K562 (cell line): ENCODE results near the gene MSI1. TPM values are rescaled to one million over a fixed set of nuclear protein-coding genes. Genes with fewer than 3 reads are reported as not detected.

ENCODE experiments used
- ATAC-seq: fragments of 200-7000 bp; cut with Tn5 transposase; 3 replicates; pipeline ENCODE4 v1.9.1; 2020; ENCODE audit warnings: moderate library complexity
- BruUV-seq: library from RNA; stranded (reverse); fragments of 400-500 nt; replicated peaks from 2 replicates; lab custom pipeline; 2021; lab: Mats Ljungman, UMichigan
- CTCF ChIA-PET: fragments of 300-600 bp; formaldehyde crosslinking; extraction: SDS; loops from one replicate; lab custom pipeline; 2021; ENCODE audit warnings: low intra/inter-chr PET ratio; lab: Yijun Ruan, JAX
- POLR2A ChIA-PET: fragments of 300-600, 350-650 bp; sonication (Branson Sonifier 250); formaldehyde crosslinking; extraction: SDS; loops from one replicate; lab custom pipeline; 2021; ENCODE audit warnings: antibody characterized with exemption, inconsistent platforms; lab: Yijun Ruan, JAX
- DNase-seq, 4 experiments: peaks; one replicate each; pipeline versions ENCODE4 v3.0.0 to v3.0.0-alpha.2; 2011 to 2018; ENCODE audit warnings: low spot score in 3 of 4, mixed read lengths in 3 of 4; ENCODE audit errors: extremely low read depth in 1 of 4
- FAIRE-seq: peaks from 2 replicates; lab custom pipeline; 2011; peaks lifted over from hg19 to GRCh38; lab: Jason Lieb, UNC
- H2AFZ ChIP-seq: 2 replicates; pipeline ENCODE4 v1.6.0; 2011; ENCODE audit warnings: low read depth, low read length, control low read depth, inconsistent platforms
- H3K27ac ChIP-seq: fragments of 200-600 bp; 3 replicates; pipeline ENCODE4 v1.8.0; 2011; ENCODE audit warnings: low read depth, mild to moderate bottlenecking, control low read depth, inconsistent platforms, low read length, moderate library complexity, mixed read lengths; ENCODE audit errors: extremely low read depth
- H3K27me3 ChIP-seq, 2 experiments: fragments of 300-600 bp in 1 of 2; 2 replicates in 1 of 2; 3 replicates in 1 of 2; pipeline versions ENCODE4 v1.6.0 to v1.8.0; 2011; ENCODE audit warnings: inconsistent platforms in 2 of 2, low read length in 2 of 2, mild to moderate bottlenecking in 1 of 2, mixed read lengths in 1 of 2, moderate library complexity in 1 of 2; ENCODE audit not compliant: control insufficient read depth in 2 of 2, insufficient read depth in 2 of 2
- H3K36me3 ChIP-seq: fragments of 300-600 bp; 3 replicates; pipeline ENCODE4 v1.8.0; 2011; ENCODE audit warnings: mild to moderate bottlenecking, low read length, inconsistent platforms; ENCODE audit not compliant: control insufficient read depth, insufficient read depth
- H3K4me1 ChIP-seq, 2 experiments: fragments of 200-600 bp in 1 of 2; replicated peaks in 1 of 2; 2 replicates in 1 of 2; 3 replicates in 1 of 2; pipeline versions ENCODE4 v1.5.1 to v1.8.0; 2011; ENCODE audit warnings: inconsistent platforms in 2 of 2, low read length in 2 of 2, mild to moderate bottlenecking in 1 of 2, mixed read lengths in 1 of 2, moderate library complexity in 1 of 2; ENCODE audit not compliant: control insufficient read depth in 2 of 2, insufficient read depth in 2 of 2
- H3K4me2 ChIP-seq: 2 replicates; pipeline ENCODE4 v1.6.1; 2011; ENCODE audit warnings: low read length, control low read depth, inconsistent platforms, mixed read lengths; ENCODE audit not compliant: insufficient read depth
- H3K4me3 ChIP-seq: fragments of 200-600 bp; sonication (generic), shearing (Covaris generic); 2 replicates; pipeline ENCODE4 v1.5.1; 2016; ENCODE audit warnings: control low read depth, inconsistent platforms
- H3K79me2 ChIP-seq: fragments of 200-600 bp; 3 replicates; pipeline ENCODE4 v1.8.0; 2011; ENCODE audit warnings: low read length, inconsistent platforms; ENCODE audit not compliant: control insufficient read depth, insufficient read depth
- H3K9ac ChIP-seq, 2 experiments: 2 replicates each; pipeline versions ENCODE4 v1.6.0 to v1.6.1; 2011; ENCODE audit warnings: low read depth in 2 of 2, low read length in 2 of 2, control low read depth in 1 of 2, inconsistent platforms in 1 of 2, mild to moderate bottlenecking in 1 of 2, mixed read lengths in 1 of 2; ENCODE audit not compliant: insufficient read depth in 1 of 2
- H3K9me1 ChIP-seq: one replicate; pipeline ENCODE4 v1.6.0; 2011; ENCODE audit warnings: inconsistent platforms, mild to moderate bottlenecking, low read length, moderate library complexity; ENCODE audit not compliant: control insufficient read depth, insufficient read depth
- H3K9me3 ChIP-seq: replicated peaks from 2 replicates; pipeline ENCODE4 v1.5.1; 2011; ENCODE audit warnings: low read depth, low read length, inconsistent platforms; ENCODE audit not compliant: control insufficient read depth, insufficient read depth
- H4K20me1 ChIP-seq: replicated peaks from 2 replicates; pipeline ENCODE4 v1.6.1; 2011; ENCODE audit warnings: low read length, inconsistent platforms, mixed read lengths; ENCODE audit not compliant: control insufficient read depth, insufficient read depth
- ASH1L ChIP-seq: fragments of 450-650 bp; IDR thresholded peaks from 2 replicates; pipeline ENCODE4 v1.6.1; 2018; ENCODE audit warnings: borderline replicate concordance, mild to moderate bottlenecking, low read depth; ENCODE audit not compliant: partially characterized antibody
- ATF3 ChIP-seq, 2 experiments: fragments of 450-650 bp in 1 of 2; sonication (generic) in 1 of 2; formaldehyde crosslinking in 1 of 2; IDR thresholded peaks in 1 of 2; conservative IDR thresholded peaks in 1 of 2; 2 replicates each; pipeline versions ENCODE4 v1.6.1 to v1.8.1; 2016 to 2023; ENCODE audit warnings: mild to moderate bottlenecking in 2 of 2, moderate library complexity in 2 of 2, inconsistent platforms in 1 of 2, missing genetic modification reagents in 1 of 2
- ATF7 ChIP-seq: fragments of 450-650 bp; IDR thresholded peaks from 2 replicates; pipeline ENCODE4 v1.7.1; 2014; ENCODE audit warnings: mild to moderate bottlenecking, moderate library complexity
- BCOR ChIP-seq: fragments of 450-650 bp; IDR thresholded peaks from 2 replicates; pipeline ENCODE4 v1.6.1; 2016
- BDP1 ChIP-seq: IDR thresholded peaks from 3 replicates; pipeline ENCODE4 v1.6.1; 2011; ENCODE audit not compliant: insufficient read length, insufficient read depth
- CBX1 ChIP-seq: sonication (generic); IDR thresholded peaks from 2 replicates; pipeline ENCODE4 v1.6.1; 2016; ENCODE audit warnings: antibody characterized with exemption, low read depth, mild to moderate bottlenecking
- CHD4 ChIP-seq: fragments of 200-600 bp; sonication (generic); IDR thresholded peaks from 3 replicates; pipeline ENCODE4 v1.6.1; 2012; ENCODE audit warnings: low read depth, mild to moderate bottlenecking, mixed read lengths, low read length, inconsistent platforms; ENCODE audit not compliant: insufficient read depth, insufficient replicate concordance, poor library complexity, severe bottlenecking
- HDAC6 ChIP-seq: IDR thresholded peaks from 2 replicates; pipeline ENCODE4 v1.6.1; 2012; ENCODE audit warnings: low read depth, mild to moderate bottlenecking, control low read depth, inconsistent platforms, low read length, moderate library complexity
- KLF13 ChIP-seq: fragments of 450-650 bp; IDR thresholded peaks from 2 replicates; pipeline ENCODE4 v1.6.1; 2016; ENCODE audit warnings: missing genetic modification characterization, low read depth, mild to moderate bottlenecking, missing compliant biosample characterization, moderate library complexity, borderline replicate concordance
- POLR2B ChIP-seq: fragments of 450-650 bp; IDR thresholded peaks from 2 replicates; pipeline ENCODE4 v1.6.1; 2018; ENCODE audit warnings: low read depth; ENCODE audit not compliant: partially characterized antibody
- RBM25 ChIP-seq: fragments of 200-400 bp; formaldehyde crosslinking; IDR thresholded peaks from 2 replicates; pipeline ENCODE4 v1.6.1; 2018; ENCODE audit warnings: low read length, low read depth, moderate library complexity; ENCODE audit not compliant: severe bottlenecking
- RCOR1 ChIP-seq, 2 experiments: IDR thresholded peaks; 2 replicates each; pipeline ENCODE4 v1.6.1; 2012; ENCODE audit warnings: low read depth in 2 of 2, low read length in 2 of 2, borderline replicate concordance in 1 of 2, improper control_type of control experiment in 1 of 2
- TEAD4 ChIP-seq, 2 experiments: sonication (generic) in 1 of 2; formaldehyde crosslinking in 1 of 2; IDR thresholded peaks; 2 replicates each; pipeline versions ENCODE4 v1.6.1 to v1.8.0; 2012 to 2022; ENCODE audit warnings: borderline replicate concordance in 1 of 2, inconsistent platforms in 1 of 2, low read length in 1 of 2, mild to moderate bottlenecking in 1 of 2, missing genetic modification reagents in 1 of 2
- ZBED1 ChIP-seq: IDR thresholded peaks from 2 replicates; pipeline ENCODE4 v1.6.1; 2014
- ZBTB2 ChIP-seq: fragments of 450-650 bp; IDR thresholded peaks from 2 replicates; pipeline ENCODE4 v1.6.1; 2016; ENCODE audit warnings: antibody characterized with exemption
- ZC3H8 ChIP-seq: fragments of 450-650 bp; IDR thresholded peaks from 2 replicates; pipeline ENCODE4 v1.6.1; 2017
- ZNF133 ChIP-seq: fragments of 250-450 bp; sonication (Bioruptor Pico); IDR thresholded peaks from 2 replicates; pipeline ENCODE4 v1.4.0; 2020; ENCODE audit warnings: mild to moderate bottlenecking
- ZNF512 ChIP-seq: IDR thresholded peaks from 2 replicates; pipeline ENCODE4 v1.6.1; 2016; ENCODE audit warnings: missing genetic modification characterization, missing compliant biosample characterization
- WGBS: fragments of 100-300 bp; shearing (Covaris generic); methylation state at CpG from one replicate; pipeline ENCODE4 v1.1.6; 2016; ENCODE audit warnings: low coverage, mixed read lengths; ENCODE audit not compliant: insufficient coverage; ENCODE audit errors: missing lambda C conversion rate; 5-methylcytosine and 5-hydroxymethylcytosine counted together
- in situ Hi-C: fragments of 300-500 bp; cut with MboI; formaldehyde crosslinking; loops from 4 replicates; pipeline ENCODE4 v1.15.0; 2018; ENCODE audit warnings: inconsistent platforms, mixed read lengths
- intact Hi-C: fragments of 100-400 bp; cut with micrococcal nuclease; formaldehyde crosslinking; loops from 2 replicates; pipeline ENCODE4 v1.14.2; 2022
- polyA plus RNA-seq, 8 experiments: library from polyadenylated mRNA; depleted of rRNA in 4 of 8; stranded (reverse) in 5 of 8; unstranded in 3 of 8; fragments of >200 nt; fragmentation: Nextera tagmentation in 2 of 8; fragmentation: Illumina TruSeq in 1 of 8; extraction: Ambion mirVana in 2 of 8; extraction: Trizol in 1 of 8; gene quantifications; 2 replicates each; pipeline versions ENCODE4 v1.2.1 to v1.2.3, GENCODE V29; 2011 to 2014; ENCODE audit warnings: inconsistent platforms in 1 of 8, missing spikeins in 1 of 8
- total RNA-seq, 7 experiments: library from RNA; depleted of rRNA in 6 of 7; stranded (reverse); fragments of >200 nt in 6 of 7; fragmentation: Illumina TruSeq in 2 of 7; extraction: Trizol in 2 of 7; gene quantifications; 2 replicates each; pipeline versions ENCODE4 v1.2.1 to v1.2.3, GENCODE V29; 2011 to 2021; ENCODE audit warnings: low replicate concordance in 1 of 7

MSI1 gene
- total and polyA plus RNA-seq, 9 of the 15 experiments (the other 6 are each of a cell fraction or from before 2014, with no cell fraction given): 0.16 TPM; not detected in 8

- Histone ChIP-seq H2AFZ (no peak overlapping the region), H3K9me3 (no peaks in the 10 kb centered on the region), H3K79me2 (no peaks in the 10 kb centered on the region), H4K20me1 (no peaks in the 10 kb centered on the region), H3K9me1 (no peaks in the 10 kb centered on the region), H3K27ac (no peak overlapping the region), H3K27me3 (peaks cover 16 to 21% of the 10 kb centered on the region in 2 experiments), H3K4me2 (no peak overlapping the region), H3K4me3 (no peak overlapping the region), H3K9ac (no peak overlapping the region), H3K36me3 (no peaks in the 10 kb centered on the region), H3K4me1 (peaks cover 0 to 4% of the 10 kb centered on the region in 2 experiments; a peak in 1 of 5 replicates)
- POLR2A ChIA-PET: interaction anchor here (0.5 to 1.3 kb wide), 2 partner anchors 39 to 42 kb away, joined by 3 read pairs; no protein-coding TSS in a partner anchor
- no peak for FAIRE-seq
- BruUV-seq: no TSS peak
- intact Hi-C loops: no loop called here
- 14% methylated on average over 7 of the region's 7 CpGs for WGBS
- no peak for ATAC-seq
- in situ Hi-C loops: no loop called here
- DNase-seq: no peak
- CTCF ChIA-PET: no interaction called here
- TF ChIP-seq RCOR1 (IDR thresholded peaks at IDR 0.05; ENCODE audit: borderline replicate concordance in 1 of 2, low read depth in 2 of 2, low read length in 2 of 2) (0 out of 4 replicates have a peak, but pooled peaks of 1 of the 2 experiments have one; percentile 25), ASH1L (no peak), ZBTB2 (no peak), BCOR (peak; percentile 79), BDP1 (no peak), CHD4 (peak; percentile 26), TEAD4 (IDR thresholded peaks at IDR 0.05; ENCODE audit: low read length) (no peak), TEAD4 (CRISPR knock-in tag; IDR thresholded peaks at IDR 0.05; ENCODE audit: borderline replicate concordance) (no peak), RBM25 (peak; percentile 84), ZNF512 (no peak), ATF7 (peak; percentile 36; the same call in 1 of the 2 replicates), POLR2B (no peak), ZBED1 (no peak), ATF3 (IDR thresholded peaks at IDR 0.05) (peak; percentile 35; the same call in 1 of the 2 replicates), ATF3 (CRISPR knock-in tag; conservative IDR thresholded peaks at IDR 0.05) (no peak), CBX1 (no peak), KLF13 (tag) (no peak), ZNF133 (no peak), ZC3H8 (no peak), HDAC6 (no peak)
Measured at GRCh38 chr12:120416490-120417216, 47.7 kb upstream of the MSI1 start.
